HS-27A (cell line): Measurements from ENCODE around the gene CRTC2.

Experiments
- DNase-seq: peaks from one replicate; pipeline ENCODE4 v3.0.0-alpha.2; 2012; ENCODE audit warnings: low read depth, missing footprints

Gene CRTC2

DNA sequence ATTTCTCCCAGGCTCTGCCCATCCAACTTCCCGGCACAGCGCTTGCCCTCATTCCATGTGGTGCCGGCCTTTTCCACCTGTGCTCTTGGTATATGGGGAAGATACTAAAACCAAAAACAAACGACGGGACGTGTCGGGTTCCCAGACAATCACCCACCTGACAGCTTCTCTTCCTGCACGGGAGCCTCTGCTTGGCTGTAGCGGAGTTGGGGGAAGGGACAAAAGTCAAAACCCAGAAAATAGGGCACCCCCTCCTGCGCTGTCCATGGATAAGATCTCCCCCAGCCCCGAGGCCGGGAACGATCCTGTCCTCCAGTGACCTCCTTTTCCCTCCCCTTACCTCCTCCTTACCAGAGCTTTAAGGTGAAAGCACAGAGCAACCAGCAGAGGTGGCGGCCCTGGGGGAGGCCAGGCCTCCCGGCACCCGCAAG is 18.4 kb upstream of the CRTC2 start:
- no peak for DNase-seq

DNA sequence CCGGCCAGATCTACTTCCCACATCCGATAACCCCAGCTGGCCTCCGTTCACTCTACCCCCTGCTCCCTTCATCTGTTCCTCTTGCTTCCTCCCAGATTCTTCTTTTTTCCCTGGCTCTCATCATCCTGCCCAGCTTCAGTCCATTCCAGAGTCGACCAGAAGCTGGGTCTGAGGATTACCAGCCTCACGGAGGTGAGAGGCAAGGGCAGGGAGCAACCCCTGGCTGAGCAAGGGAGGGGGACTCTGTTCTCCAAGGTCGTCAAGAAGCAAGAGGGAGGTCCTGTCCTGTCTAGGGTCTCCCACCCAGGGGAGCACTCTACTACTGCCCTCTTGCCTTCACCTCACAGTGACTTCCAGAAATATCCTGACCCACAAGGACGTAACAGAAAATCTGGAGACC is 15.1 kb upstream of the CRTC2 start:
- no peak for DNase-seq

DNA sequence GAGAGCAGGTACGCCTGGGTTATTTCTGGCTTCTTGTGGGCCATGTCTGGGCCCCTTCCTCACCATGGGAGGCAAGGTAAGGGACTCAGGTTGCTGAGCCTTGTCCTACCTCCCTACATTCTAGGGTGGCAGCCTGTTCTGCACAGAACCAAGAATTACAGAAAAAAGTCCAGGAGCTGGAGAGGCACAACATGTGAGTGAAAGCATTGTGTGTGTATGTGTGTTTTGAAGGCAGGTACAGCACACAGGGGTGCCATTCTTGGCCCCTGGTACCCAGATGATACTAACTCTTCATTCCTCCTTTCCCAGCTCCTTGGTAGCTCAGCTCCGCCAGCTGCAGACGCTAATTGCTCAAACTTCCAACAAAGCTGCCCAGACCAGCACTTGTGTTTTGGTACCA is 14.7 kb upstream of the CRTC2 start:
- no peak for DNase-seq

DNA sequence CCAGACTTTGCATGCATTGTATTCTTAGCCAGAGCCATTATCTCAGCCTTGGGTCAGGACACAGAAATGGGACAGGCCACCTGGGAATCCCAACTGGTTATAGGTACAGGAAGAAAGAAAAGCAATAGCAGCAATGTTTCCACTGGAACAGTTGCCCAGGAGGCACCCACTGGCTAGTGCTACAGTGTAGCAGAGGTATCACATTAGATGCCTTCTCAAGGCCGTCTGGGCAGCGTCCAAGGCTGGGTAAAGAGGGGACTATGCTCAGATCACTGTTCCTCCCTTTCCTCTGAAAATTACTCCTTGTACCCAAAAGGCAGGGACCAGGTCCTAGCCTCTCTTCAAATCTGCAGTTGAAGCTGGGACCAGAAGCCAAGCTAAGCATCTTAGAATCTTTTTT is 11.9 kb upstream of the CRTC2 start:
- DNase-seq, result no peak

DNA sequence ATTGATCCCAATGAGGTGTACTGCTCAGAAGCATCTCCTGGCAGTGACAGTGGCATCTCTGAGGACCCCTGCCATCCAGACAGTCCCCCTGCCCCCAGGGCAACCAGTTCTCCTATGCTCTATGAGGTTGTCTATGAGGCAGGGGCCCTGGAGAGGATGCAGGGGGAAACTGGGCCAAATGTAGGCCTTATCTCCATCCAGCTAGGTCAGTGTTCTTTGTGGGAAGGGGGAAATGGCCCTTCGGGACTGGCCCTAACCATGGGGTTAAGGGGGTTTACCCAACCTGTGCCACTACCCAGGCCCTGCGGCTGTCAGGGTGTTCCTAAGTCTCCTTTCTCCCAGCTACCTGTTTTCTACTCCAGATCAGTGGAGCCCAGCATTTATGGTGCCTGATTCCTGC is 10.6 kb upstream of the CRTC2 start:
- no peak for DNase-seq

DNA sequence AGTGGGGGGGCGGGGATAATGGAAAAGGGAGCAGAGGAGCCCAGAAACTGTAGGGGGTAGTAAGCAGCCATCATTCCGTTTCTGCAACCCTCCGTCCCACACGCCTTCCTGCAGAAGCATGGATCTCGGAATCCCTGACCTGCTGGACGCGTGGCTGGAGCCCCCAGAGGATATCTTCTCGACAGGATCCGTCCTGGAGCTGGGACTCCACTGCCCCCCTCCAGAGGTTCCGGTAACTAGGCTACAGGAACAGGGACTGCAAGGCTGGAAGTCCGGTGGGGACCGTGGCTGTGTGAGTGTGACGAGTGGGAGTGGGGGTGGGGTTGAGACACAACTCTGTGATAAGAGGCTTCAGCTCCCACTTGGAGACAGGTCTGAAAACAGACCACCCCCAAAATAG is 10.0 kb upstream of the CRTC2 start:
- DNase-seq, result no peak

DNA sequence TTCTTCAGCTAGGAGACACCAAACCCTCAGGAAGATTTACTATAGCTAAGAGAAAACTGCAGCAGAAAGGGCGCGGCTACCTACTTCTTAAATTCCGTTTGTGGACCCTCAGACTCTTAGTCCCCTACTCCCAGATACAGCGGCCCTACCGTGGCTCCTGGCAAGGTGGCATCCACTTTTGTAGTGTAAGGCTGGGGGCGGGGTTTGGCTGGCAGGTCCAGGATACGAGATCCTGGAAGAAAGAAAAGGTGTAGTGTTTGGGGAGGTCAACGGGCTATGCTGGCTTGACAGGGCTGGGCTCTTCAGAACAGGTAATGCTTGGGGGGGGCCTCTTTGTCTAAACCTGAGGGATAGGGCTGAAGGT is 9.6 kb upstream of the CRTC2 start:
- no peak for DNase-seq

DNA sequence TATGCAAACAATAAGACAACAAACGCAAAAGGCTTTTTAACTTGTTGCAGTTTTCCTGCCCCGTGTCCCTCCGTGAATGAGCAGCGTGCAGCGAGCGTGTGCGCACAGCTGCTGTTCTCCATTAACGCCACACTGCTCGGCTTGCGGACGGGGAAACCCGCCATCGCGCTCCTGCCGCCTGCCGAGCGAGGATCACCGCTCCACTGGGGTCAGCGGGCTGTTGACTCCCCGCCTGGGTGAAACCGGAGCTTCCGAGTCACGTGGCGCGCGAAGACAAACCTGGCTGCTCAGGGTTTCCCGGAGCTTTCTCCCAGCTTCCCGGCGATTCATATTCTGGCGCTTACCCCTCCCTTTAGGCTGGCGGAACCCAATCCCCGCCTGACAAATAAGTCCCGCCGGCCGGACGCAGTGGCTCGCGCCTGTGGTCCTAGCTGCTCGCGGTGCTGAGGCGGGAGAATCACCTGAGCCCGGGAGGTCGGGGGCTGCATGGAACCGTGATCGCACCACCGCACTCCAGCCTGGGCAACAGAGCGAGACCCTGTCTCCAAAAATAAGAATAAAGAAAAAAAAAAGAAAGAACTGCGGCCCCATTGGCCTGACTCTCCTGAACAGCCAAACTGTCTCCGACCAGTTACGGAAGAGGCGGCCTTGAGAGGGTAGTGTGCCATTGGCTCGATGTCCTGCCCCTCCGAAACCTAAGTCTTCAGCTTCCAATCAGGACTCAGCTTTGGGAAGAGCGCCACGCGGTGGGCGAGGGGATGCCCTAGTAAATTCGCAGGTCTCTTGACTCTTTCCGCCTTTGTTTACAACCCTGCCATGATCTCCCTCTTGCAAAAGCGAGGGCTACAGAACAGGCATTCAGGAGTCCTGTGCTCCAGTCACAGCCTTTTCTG is 8.9 kb upstream of the CRTC2 start, which contains the start of gene CREB3L4:
TSS of gene CREB3L4 (plus strand) at position 796 of the 893 bp plus-strand sequence. CDS start 624 bp downstream, outside the sequence.
- DNase-seq, result peak; percentile 90

DNA sequence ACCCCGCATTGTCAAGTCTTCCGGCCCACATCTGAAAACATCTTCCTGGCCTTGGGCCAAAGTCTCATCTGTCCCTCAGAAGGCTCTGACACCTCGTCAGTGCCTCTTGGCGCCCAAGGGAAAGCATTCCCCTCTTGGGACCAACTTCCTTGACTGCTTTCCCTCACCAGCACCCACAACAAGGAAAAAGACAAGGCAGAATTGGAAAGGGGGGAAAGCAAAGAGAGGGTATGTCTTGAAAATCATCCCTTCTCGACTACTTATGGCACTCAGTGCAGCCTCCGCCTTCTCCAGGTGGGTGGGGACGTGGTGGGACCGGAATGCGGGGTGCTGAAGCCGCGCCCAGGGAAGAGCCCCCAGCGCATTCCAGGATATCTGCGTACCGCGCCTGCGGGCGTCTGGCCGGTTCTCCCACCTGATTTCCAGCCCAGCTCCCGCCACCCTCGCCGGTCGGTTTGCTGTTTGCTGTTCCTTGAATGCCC is 5.5 kb upstream of the CRTC2 start:
- peak; percentile 45 for DNase-seq

DNA sequence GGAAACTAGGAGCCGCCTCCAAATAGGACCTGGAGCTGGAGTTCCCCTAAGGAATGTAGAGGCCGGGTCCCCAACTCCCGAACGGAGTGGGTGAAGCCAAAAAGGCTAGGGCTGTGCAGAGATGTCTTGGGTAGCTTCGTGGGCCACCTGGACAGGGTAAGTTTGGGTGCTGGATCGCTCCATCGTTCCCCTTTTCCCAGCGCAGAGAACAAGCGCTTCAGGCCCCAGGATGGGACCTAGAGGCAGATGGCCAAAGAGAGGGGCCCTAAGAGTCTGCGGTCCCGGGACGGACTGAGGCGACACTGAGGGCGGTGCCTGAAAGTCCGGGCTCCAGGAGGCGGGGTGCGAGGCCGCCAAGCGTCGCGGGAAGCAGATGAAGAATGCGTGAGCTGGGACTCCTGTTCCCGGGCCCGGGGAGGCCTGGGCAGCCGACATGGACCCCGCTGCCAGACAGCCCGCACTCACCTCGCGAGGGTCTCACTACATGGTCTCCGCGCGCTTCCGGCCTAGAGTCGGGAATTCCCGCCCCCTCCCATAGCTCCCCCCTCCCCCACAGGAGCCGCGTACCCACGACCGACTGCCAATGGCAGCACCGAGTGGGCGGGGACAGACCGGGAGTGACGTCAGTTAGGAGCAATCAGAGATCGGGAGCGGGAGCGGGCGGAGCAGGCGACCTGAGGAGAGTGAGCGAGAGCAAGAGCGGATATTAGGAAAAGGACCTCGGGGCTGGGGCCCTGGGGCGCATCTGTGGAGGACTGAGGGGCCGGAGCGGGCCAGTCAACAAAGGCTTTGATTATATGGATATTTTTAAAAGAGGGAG is 4.8 kb upstream of the CRTC2 start, which contains the start of gene SLC39A1:
TSS of gene SLC39A1 (minus strand) at position 508 of the 820 bp plus-strand sequence. CDS start 822 bp downstream, outside the sequence.
- peak; percentile 88 for DNase-seq

DNA sequence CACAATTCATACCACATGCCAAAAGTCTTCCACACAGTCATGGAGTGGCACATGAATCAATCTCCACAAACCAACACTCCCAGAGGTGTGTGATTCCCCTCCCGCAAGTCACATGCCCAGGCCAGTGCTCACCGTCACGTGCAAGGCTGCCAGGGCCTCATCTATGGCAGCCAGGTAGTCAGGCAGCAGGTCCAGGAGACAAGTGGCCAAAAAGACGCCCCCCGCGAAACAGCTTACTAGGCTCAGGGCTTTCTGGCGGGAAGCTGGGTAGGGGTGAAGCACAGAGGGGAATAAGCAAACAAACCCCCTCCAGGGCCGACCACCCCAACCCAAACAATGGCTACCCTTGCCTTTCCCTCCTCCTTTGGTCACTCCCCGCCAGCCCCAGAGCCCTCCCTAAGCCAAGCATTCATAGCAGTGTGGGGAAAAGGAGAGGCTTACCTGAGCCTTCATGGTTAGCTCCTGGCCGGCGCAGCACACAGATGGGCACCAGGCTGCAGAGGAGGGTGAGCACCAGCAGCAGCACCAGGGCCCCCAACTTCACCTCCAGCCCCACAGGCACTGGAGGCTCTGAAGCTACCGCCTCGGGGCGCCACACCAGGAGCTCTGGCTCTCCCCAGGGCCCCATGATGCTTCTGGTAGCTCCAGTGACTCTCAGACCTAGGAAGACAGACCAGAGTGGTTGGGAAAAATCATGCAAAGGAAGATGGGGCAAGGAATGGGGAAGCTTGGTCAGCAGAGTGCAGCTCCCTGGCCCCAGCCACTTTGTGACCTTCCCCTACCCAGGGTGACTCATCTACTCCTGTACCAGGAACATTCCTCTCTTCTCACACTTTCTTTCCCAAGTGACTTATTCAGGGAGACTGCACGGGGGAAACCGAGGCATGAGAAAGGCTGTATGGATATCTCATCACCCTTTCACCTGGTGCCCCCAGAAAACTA is 3.9 kb upstream of the CRTC2 start:
- no peak for DNase-seq

DNA sequence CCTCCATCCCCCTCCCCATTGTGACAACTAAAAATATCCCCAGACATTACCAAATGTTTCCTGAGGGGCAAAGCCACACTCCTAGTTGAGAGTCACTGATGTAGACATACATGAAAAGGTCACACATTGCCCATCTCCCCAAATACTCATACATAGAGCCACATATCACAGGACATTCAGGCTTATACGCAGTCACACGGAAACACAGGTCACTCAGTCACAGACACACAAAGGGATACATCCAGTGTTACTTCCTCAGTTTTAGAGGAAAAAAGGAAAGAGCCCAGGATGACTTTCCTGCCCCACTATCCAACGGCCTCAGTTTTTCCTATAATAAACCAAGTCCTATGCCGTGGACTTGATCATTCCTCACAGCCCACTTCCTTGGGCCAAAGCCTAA is 3.0 kb upstream of the CRTC2 start:
- no peak for DNase-seq

DNA sequence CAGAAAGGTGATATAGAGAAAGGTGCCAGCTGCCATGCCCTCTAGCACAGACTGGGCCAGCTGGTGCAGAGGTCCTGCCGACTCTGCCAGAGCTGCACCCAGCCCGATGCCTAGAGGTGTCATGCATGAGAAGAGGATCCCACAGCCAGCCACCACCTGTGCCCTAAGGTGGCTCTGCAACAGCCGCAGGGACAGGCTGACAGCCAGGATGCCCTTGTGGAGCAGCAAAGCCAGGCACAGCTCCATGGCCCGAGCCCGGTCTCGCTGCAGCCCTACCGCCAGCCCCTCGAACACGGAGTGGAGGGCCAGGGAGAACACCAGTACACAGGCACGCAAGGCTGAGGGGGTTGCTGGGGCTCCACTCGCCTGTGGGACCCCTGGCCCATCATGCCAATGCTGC is 1.8 kb upstream of the CRTC2 start:
- no peak for DNase-seq

DNA sequence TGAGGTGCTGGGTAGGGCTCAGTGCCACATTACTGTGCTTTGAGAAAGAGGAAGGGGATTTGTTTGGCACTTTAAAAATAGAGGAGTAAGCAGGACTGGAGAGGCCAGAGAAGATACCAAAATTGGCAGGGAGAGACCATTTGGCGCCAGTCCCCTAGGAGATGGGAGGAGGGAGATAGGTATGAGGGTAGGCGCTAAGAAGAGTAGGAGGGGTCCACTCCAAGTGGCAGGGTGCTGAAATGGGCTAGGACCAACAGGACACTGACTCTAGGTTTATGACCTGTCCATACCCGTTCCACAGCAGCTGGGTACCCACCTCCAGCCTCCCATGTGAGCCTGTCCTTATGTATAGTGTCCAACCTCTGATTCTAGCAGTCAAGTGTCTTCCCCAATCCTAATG is 1.0 kb upstream of the CRTC2 start:
- DNase-seq, result no peak

DNA sequence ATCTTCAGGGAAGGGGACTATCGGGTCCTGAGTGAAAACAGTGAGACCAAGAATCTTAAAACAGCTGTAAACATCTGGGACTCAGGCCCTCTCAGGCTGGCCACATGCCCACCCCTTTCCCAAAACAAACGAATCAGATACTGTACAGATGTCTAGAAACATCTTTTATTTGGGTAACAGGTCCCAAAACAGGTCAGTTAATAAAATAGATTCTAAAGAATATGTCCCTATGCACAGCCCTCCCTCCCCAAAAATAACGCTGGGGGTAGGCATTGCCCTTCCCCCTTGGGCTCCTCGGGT is 499 bp upstream of the CRTC2 start:
- DNase-seq, result no peak

DNA sequence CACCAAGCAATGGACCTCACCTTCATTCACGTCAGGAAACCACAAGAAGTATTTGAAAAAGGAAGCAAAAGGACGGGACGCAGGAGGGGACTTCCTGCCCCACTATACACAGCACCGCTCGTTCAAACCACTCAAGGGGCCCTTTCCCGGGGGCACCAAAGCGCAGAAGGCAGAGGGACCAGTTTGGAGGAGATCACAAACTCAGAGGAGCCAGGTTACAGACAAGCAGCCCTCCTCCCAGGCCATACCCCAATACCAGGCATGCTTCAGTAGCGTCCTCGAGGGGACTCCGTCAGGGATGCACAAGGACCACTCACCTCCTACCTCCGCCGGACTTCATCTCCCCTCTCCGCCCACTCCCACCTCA is 685 bp downstream of the CRTC2 start:
- DNase-seq, result no peak

DNA sequence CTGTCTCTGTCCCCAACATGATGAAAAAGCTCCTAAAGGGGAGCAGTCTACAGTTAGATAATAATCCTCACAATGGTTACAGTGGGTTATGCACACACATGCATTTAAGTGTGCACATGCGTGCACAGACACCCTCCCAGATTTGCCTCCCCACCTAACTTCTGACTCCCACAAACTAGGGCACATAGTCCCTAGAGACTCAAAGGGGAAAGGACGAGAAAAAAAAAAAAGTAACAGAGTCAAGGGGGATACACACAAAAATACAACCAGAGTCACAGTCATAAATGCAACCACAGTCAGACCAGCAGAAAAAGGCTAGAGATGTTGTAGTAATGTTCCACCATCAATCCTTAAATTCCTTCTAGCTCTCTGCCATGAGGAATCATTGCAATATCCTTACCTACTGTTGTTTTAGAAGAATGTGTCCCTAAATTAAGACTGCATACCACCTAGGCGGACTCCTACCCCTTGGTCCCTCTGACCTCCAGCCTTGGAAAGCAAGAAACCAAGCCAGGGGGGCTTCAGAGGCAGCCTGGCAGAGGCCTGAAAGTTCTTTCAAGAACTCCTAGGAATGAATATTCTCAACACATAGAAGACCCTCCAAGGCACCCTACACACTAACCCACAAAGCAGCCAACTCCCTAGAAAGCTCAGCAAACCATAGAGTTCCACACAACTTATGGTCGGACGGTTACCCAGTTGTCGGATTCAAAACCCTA is 1.3 kb downstream of the CRTC2 start:
- DNase-seq, result no peak

DNA sequence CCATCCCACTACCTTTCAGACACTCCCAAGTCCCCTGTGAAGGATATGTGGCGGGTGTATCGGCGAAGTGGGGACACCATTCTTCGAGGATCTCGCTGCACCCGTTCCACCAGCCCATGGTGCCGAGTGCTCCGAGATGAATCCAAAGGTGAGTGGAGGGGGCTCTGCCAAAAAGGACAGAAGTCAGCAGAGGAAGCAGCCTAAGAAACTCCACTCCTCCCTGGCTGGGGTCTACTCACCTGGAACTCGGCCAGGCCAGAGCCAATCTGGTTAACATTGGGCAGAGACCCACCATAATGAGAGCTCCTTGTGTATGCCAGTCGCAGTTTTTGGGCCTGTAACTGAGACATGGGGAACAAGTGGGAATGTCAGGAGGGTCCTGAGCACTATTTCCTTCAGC is 3.6 kb downstream of the CRTC2 start:
- no peak for DNase-seq

DNA sequence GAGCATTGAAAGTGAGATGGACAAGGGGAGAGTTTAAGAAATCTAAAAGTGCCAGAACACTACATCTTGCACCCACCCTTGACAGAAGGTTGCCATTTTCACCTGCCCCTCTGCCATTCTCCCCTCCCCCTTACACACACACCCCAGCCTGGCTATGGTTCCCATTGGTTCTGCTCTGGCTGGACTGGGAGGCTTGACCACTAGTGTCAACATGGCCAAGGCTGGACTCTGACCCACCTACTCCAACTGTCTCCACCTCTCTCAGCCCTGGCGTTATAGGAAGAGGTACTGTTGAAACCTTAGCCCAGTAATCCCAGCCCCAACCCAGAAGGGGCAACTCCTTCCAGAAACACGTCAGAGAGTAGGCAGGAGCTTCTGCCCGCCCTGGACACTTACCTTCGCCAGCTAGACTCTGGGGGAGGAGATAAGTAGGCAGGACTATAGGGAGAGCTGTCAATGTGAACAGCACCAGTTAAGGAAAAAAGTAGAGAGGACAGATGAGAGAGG is 4.5 kb downstream of the CRTC2 start:
- no peak for DNase-seq

DNA sequence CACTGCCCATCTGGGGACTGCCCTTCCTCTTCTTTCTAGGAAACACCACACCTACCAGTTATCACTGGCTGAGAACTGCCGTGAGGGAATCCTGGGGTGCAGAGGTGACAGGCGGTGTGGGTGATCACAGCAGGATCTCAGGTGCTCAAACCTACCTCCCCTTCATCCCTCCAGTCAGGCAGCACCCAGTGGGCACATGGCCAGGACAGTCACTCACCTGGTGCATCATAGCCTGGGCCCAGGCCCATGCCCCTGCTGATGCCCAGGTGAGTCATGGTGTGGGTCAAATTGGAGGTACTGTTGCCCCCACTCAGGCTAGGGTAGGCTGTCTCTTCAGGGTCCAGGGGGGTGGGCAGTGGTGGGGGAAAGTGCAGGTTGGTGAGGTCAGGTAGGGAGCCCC is 6.6 kb downstream of the CRTC2 start:
- DNase-seq, result no peak

DNA sequence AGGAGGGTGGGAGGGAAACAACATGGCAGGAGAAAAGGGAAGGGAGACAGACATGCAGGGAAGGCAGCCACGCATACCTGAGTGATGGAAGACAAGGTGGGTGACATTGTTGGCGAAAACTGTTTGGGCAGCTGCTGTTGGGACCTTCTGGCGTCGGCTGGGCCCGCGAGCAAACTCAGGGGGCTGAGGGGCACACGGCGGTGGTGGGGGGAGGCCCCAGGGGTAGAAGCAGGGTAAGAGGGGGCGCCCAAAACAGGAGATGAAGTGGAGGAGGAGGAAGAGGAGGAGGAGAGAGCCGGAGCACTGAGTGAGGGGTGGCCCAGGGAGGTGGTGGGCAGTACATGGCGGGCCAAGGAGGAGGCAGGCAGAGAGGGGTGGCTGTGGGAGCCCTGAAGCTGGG is 7.2 kb downstream of the CRTC2 start:
- no peak for DNase-seq
